GM15510 (cell line): ENCODE measurements around the gene ITGAD.

Experiments
- POLR2A ChIP-seq: IDR thresholded peaks from 3 replicates; pipeline ENCODE4 v1.6.1; 2011; ENCODE audit warnings: borderline replicate concordance; ENCODE audit not compliant: insufficient read length; ENCODE audit errors: extremely low read depth

The ITGAD gene

DNA sequence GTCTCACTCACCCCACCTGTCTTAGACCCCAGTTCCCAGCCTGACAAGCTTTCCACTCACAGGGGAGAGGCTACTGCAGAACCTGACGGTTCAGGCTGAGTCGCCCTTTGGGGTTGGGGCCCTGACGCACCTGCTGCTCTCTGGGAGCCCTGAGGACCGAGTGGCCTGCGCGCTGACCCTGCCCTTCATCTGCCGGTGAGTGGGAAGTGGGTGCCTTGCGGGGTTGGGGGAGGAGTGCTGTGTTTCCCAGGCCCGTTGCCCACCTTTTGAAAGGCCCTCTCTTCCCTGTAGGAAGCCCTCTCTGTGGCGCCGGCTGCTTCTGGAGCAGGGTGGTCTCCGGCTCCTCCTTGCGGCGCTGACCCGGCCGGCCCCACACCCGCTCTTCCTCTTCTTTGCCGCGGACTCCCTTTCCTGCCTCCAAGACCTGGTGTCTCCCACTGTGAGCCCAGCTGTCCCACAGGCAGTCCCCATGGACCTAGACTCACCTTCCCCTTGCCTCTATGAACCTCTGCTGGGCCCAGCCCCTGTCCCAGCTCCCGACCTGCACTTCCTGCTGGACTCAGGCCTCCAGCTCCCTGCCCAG, 72.7 kb downstream of the ITGAD start:
- TF ChIP-seq POLR2A, result no peak

DNA sequence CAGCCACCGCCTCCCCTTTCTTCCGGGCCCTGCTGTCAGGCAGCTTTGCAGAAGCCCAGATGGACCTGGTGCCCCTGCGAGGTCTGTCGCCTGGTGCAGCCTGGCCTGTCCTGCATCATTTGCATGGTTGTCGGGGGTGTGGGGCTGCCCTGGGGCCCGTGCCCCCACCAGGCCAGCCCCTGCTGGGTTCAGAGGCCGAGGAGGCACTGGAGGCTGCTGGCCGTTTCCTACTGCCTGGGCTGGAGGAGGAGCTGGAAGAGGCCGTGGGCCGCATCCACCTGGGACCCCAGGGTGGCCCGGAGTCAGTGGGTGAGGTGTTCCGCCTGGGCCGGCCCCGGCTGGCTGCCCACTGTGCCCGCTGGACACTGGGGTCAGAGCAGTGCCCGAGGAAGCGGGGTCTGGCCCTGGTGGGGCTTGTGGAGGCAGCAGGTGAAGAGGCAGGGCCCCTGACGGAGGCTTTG, 73.3 kb downstream of the ITGAD start:
- no peak for TF ChIP-seq POLR2A

DNA sequence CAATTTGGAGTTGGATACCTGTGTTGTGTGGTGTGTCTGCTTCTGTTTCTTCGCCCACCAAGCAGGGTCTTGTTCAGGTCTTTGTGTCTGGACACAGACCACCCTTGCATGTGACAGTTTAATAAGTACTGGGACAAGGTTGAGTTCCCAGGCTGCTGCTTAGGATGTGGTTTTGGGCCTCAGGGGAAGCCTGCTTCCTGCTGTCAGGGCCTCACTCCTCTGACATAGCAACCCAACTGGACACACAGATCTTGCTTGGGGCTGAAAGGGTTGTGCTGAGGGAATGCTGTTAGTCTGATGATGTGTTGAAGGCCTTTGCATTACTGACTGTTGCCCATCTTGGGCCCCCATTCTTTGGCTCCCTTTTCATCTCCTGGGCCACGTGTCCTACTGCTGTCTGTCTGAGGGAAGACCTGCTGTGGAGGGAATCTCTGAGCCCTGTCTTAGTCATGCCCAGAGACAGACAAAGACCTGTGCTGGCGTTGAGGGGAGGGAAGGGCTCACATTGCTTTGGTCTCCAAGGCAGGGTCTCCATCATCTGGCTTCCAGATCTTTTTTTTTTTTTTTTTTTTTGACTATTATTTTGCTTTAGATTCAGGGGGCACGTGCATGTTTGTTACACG, 74.1 kb downstream of the ITGAD start:
- no peak for TF ChIP-seq POLR2A

DNA sequence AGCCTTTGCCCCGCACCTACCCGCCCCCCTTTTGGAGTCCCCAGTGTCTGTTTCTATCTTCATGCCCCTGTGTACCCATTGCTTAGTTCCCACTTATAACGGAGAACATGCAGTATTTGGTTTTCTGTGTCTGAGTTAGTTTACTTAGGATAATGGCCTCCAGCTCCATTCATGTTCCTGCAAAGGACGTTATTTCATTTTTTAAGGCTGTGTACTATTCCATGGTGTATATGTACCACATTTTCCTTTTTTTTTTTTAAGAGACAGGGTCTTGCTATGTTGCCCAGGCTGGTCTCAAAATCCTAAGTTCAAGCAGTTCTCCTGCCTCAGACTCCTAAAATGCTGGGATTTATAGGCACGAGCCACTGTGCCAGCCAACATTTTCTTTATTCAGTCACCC, 74.7 kb downstream of the ITGAD start:
- no peak for TF ChIP-seq POLR2A

DNA sequence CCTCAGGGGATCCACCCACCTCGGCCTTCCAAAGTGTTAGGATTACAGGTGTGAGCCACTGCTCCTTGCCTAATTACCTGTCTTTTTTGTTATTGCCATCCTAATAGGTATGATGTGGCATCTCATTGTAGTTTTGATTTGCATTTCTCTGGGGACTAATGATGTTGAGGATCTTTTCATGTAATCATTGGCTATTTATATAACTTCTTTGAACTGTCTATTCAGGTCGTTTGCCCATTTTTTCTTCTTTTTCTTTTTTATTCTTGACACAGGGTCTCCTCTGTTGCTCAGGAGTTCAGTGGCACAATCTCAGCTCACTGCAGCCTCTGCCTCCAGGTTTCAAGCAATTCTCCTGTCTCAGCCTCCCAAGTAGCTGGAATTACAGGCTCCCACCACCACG, 77.5 kb downstream of the ITGAD start:
- TF ChIP-seq POLR2A, result no peak

DNA sequence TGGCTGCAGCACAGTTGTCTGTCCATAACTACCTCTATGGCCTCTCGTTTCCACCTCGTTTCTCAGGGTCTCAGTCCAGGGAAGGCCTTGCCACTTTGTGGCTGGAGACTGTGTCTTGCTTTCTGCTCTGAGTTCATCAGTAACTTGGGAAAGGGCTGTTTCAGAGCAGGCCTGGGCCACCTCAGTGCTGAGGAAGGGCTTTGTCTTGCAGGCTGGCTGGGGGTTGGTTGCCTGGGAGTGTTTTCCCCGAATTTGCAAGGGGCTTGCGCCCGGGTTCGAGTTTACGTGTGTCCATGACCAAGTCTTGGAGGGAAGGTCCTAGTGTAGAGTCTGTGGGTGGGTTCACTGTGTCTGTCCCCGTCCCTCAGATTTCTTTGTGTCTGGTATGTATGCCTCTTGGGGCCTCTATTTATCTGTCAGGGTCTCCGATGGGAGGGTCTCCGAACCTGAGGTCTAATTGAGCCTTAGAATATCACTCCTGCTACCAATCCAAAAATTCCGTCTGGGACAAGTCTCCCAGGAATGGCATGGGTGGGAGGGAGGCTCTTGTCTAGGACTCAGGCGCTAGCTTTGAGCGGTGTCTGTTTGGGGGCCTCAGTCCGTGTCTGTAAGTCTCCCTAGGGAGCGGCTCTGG, 78.2 kb downstream of the ITGAD start:
- no peak for TF ChIP-seq POLR2A

DNA sequence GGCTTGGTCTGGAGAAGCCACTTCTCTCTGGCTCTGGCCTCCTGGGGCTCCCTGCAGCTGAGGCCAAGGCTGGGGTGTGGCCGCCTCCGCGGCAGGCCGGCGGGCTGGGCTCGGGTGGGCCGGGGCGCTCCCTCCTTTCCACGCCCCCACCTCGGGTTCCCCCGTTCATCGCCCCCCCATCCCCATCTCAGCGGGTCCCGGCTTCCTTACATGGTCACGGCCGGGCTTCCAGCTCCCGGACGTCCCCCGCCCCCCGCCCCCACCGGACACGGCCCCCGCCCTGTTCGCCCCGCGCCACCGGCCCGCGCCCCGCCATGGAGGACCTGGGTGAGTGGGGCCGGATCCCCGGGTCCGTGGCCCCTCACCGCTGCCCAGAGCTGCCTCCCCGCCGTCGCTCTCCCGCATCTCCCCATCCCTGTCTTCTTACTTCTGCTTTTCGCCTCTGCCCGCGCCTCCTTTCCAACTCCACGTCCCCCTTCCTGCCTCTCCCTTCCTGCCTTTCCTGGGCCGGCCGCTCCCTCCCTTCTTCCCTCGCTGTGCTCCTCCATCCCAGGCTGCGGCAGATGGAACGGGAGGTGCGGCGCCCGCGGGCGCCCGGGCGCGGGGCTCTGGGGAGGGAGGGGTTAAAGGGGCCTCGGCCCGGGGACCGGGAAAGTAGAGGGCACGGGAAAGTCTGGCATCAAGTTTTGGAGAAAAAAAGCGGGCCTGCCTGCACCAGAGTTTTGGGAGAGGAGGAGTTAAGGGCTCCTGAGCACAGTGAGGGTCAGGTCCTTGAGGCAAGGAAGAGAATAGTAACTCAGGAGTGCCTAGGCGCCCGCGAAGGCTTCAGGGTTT, 79.0 kb downstream of the ITGAD start, which contains the start of gene TGFB1I1:
Gene TGFB1I1 (plus strand): TSS at position 278 of the 834 bp plus-strand sequence. CDS start 37 bp downstream, at position 315.
- TF ChIP-seq POLR2A, result no peak

DNA sequence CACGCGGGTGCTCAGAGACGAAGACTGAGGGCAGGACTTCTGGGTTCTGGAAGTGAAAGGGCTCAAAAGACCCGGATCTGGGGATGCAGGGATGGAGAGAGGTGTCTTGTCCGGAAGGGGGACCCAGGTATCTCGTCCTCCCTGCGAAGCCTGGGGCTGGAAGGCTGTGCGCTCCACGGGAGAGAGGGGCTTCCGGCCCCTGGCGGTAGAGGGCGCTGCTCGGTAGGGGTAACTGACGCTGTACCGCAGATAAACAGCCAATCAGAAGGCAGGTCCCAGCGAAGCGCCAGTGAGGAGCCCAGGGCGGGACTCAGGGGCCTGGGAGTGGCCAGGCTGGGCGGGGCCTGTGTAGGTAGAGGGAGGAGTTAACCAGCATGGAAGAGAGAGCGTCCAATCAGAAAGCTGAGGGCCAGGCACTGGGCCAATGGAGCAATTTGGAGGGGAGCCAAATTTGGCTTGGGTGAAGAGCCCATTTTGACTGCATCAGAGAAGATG, 79.6 kb downstream of the ITGAD start:
- no peak for TF ChIP-seq POLR2A

DNA sequence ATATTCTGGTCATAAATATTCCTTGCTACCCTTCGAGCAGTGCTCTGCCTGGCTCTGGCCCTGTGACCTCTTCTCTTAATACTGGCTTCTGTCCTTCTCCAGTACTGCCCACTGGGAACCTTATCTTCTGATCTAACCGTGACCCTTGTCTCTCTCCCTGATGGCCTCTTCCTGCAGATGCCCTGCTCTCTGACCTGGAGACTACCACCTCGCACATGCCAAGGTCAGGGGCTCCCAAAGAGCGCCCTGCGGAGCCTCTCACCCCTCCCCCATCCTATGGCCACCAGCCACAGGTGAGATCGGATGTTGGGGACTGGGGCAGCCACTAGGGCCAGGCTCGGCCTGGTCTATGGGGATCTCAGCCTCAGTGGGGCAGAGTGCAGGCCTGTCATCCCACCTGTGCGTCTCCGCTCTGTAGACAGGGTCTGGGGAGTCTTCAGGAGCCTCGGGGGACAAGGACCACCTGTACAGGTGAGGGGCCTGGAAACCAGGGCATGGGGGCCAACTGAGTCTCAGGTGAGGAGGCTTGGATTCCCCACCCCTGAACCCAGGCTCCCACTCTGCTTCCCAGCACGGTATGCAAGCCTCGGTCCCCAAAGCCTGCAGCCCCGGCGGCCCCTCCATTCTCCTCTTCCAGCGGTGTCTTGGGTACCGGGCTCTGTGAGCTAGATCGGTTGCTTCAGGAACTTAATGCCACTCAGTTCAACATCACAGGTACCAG, 80.3 kb downstream of the ITGAD start:
- TF ChIP-seq POLR2A, result no peak

DNA sequence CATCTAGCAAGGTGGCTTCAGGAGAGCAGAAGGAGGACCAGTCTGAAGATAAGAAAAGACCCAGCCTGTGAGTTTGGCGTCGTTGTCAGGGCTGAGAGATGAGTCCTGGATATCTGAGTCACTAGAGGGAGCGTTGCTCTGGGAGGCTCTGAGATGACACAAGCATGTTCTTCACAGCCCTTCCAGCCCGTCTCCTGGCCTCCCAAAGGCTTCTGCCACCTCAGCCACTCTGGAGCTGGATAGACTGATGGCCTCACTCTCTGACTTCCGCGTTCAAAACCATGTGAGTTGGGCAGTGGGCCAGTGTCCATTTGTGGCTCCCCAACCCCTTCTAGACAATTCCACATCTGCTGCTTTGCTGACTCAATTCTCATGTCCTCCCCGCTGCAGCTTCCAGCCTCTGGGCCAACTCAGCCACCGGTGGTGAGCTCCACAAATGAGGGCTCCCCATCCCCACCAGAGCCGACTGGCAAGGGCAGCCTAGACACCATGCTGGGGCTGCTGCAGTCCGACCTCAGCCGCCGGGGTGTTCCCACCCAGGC, 81.1 kb downstream of the ITGAD start:
- TF ChIP-seq POLR2A, result no peak

DNA sequence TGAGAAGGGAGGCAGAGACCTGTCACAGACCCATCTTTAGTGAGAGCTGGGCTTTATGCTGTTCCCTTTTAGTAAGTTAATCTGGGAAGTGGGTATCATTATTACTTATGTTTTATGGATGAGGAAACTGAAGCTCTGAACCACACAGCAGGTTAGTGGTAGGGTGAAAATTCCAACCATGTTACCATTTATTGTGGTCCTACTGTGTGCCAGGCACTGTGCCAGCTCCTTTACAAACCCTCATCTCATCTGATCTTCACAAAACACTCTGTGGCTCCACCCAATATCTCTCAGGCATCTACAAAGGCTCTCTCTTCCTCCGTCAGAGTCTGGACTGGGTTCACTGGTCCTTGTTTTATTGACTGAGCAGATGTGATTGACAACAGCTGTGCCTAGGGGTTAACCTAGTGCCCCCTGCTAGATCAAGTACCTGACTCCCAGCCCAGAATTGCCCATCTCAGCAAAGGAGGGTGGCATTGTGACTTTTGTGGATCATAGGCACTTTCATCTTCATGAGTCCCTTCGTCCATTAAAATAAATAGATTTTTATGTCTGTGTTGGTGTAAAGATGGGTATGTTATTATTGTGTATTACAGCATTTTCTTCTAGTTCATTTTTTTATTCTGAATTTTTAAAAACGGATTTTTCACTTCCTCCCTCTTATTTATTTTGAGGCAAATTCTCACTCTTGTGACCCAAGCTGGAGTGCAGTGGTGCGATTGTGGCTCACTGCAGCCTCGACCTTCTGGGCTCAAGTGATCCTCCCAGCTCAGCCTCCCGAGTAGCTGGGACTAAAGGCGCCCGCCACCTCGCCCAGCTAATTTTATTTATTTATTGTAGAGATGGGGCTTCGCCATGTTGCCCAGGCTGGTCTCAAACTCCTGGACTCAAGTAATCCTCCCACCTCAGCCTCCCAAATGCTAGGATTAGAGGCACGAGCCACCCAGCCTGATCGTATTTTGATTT, 81.9 kb downstream of the ITGAD start:
- no peak for TF ChIP-seq POLR2A

DNA sequence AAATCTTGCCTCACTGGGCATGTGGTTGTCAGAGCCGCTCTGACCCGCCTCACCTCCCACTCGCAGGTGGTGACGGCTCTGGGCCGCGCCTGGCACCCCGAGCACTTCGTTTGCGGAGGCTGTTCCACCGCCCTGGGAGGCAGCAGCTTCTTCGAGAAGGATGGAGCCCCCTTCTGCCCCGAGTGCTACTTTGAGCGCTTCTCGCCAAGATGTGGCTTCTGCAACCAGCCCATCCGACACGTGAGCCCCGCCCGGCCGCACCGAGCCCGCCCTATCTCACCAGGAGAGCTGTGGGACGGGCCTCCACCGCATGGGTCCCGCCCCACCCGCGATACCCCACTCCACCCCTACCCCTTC, 82.8 kb downstream of the ITGAD start:
- TF ChIP-seq POLR2A, result no peak
